OCI-LY7 (cell line): ENCODE measurements around the gene CLRN3. TPM values are rescaled to one million over a fixed set of nuclear protein-coding genes. Genes with fewer than 3 reads are reported as not detected.

Experiments used
- BruUV-seq: library from RNA; stranded (reverse); fragments of 400-500 nt; replicated peaks from 2 replicates; lab custom pipeline; 2021; lab: Mats Ljungman, UMichigan
- CTCF ChIA-PET: fragments of 300-600 bp; sonication (Branson Sonifier 250); formaldehyde crosslinking; loops from one replicate; lab custom pipeline; 2022; ENCODE audit warnings: antibody characterized with exemption; ENCODE audit not compliant: unreplicated experiment; lab: Charles Lee
- POLR2A ChIA-PET: fragments of 300-600 bp; sonication (Branson Sonifier 250); formaldehyde crosslinking; loops from one replicate; lab custom pipeline; 2022; ENCODE audit warnings: antibody characterized with exemption; lab: Charles Lee
- DNase-seq: peaks from one replicate; pipeline ENCODE4 v3.0.0-alpha.2; 2015; ENCODE audit warnings: low spot score
- H2AFZ ChIP-seq: fragments of 200-600 bp; sonication (generic), shearing (Covaris generic); 2 replicates; pipeline ENCODE4 v1.6.1; 2014; ENCODE audit warnings: mild to moderate bottlenecking, antibody characterized with exemption, low read length, moderate library complexity
- H3K27ac ChIP-seq: fragments of 200-600 bp; sonication (generic); 2 replicates; pipeline ENCODE4 v1.5.1; 2014; ENCODE audit warnings: mixed run types, low read depth, mild to moderate bottlenecking, moderate library complexity, low read length, inconsistent platforms; ENCODE audit not compliant: poor library complexity, severe bottlenecking
- H3K36me3 ChIP-seq: fragments of 200-600 bp; sonication (generic); 2 replicates; pipeline ENCODE4 v1.6.1; 2014; ENCODE audit warnings: mild to moderate bottlenecking, antibody characterized with exemption, low read length, moderate library complexity, mixed read lengths; ENCODE audit not compliant: insufficient read depth
- H3K4me1 ChIP-seq: fragments of 200-600 bp; sonication (generic); 2 replicates; pipeline ENCODE4 v1.5.1; 2014; ENCODE audit warnings: mild to moderate bottlenecking, low read length; ENCODE audit not compliant: insufficient read depth, poor library complexity, severe bottlenecking
- H3K4me2 ChIP-seq: fragments of 200-600 bp; sonication (generic); 2 replicates; pipeline ENCODE4 v1.6.1; 2014; ENCODE audit warnings: mild to moderate bottlenecking, low read length
- H3K4me3 ChIP-seq: fragments of 200-600 bp; sonication (generic); 2 replicates; pipeline ENCODE4 v1.5.1; 2014; ENCODE audit warnings: mild to moderate bottlenecking, low read depth, low read length; ENCODE audit not compliant: poor library complexity, severe bottlenecking
- H3K79me2 ChIP-seq: fragments of 200-600 bp; sonication (generic); 2 replicates; pipeline ENCODE4 v1.6.1; 2016; ENCODE audit warnings: low read depth, mild to moderate bottlenecking, low read length, moderate library complexity, mixed read lengths; ENCODE audit not compliant: insufficient read depth
- H3K9me2 ChIP-seq: fragments of 200-600 bp; sonication (generic); 2 replicates; pipeline ENCODE4 v1.6.1; 2016; ENCODE audit warnings: mild to moderate bottlenecking, low read length, mixed read lengths; ENCODE audit not compliant: insufficient read depth
- H3K9me3 ChIP-seq: fragments of 200-600 bp; sonication (generic); 2 replicates; pipeline ENCODE4 v1.6.1; 2014; ENCODE audit warnings: mild to moderate bottlenecking, mixed run types, low read length, mixed read lengths
- H4K20me1 ChIP-seq: fragments of 200-600 bp; sonication (generic); 2 replicates; pipeline ENCODE4 v1.6.1; 2014; ENCODE audit warnings: mild to moderate bottlenecking, antibody characterized with exemption, low read length, moderate library complexity, mixed read lengths; ENCODE audit not compliant: insufficient read depth
- EZH2phosphoT487 ChIP-seq: fragments of 200-600 bp; sonication (generic); IDR thresholded peaks from 2 replicates; pipeline ENCODE4 v1.6.1; 2018; ENCODE audit warnings: low read depth, borderline replicate concordance, mild to moderate bottlenecking, mixed run types, antibody characterized with exemption, low read length, moderate library complexity, mixed read lengths
- intact Hi-C: fragments of 100-400 bp; cut with micrococcal nuclease; formaldehyde crosslinking; loops from one replicate; pipeline ENCODE4 v1.10.0; 2022; ENCODE audit not compliant: unreplicated experiment
- total RNA-seq, 2 experiments: library from RNA; depleted of rRNA in 1 of 2; stranded (reverse); fragments of >200 nt in 1 of 2; shearing (Covaris generic) in 1 of 2; gene quantifications; 2 replicates each; pipeline ENCODE4 v1.2.3, GENCODE V29; 2014 to 2022
- TF ChIP-seq, protein P1 (sequence below): fragments of 200-600 bp; sonication (generic); conservative IDR thresholded peaks from 2 replicates; pipeline ENCODE4 v1.5.1; 2014; ENCODE audit warnings: mild to moderate bottlenecking, antibody characterized with exemption, low read length, moderate library complexity, mixed read lengths

Gene CLRN3
- total RNA-seq, 2 experiments from 2014 or later: not detected

DNA sequence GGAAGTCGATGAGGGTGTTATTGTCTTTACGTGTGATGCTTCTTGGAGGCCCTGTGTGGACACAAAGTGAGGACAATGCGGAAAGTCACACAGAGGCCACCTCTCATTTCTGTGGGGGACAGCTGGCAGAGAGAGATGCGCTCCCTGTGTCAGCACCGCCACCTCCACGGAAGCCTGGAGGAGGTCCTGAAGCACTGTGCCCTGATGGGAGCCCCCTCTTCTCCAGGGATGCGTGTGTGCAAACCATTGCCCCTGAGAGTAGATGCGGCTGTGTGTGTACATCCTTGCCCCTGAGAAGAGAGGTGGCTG lies 16.2 kb upstream of the CLRN3 start:
- DNase-seq: no peak
- BruUV-seq: no TSS peak
- Histone ChIP-seq H3K4me1 (no peaks in the 10 kb centered on the region), H2AFZ (no peak overlapping the region), H4K20me1 (no peaks in the 10 kb centered on the region), H3K9me2 (no peaks in the 10 kb centered on the region), H3K27ac (no peak overlapping the region), H3K79me2 (no peaks in the 10 kb centered on the region), H3K4me3 (no peak overlapping the region), H3K4me2 (no peak overlapping the region), H3K9me3 (no peaks in the 10 kb centered on the region), H3K36me3 (no peaks in the 10 kb centered on the region)
- CTCF ChIA-PET: no interaction called here
- TF ChIP-seq EZH2phosphoT487: no peak
- TF ChIP-seq, protein P1, sequence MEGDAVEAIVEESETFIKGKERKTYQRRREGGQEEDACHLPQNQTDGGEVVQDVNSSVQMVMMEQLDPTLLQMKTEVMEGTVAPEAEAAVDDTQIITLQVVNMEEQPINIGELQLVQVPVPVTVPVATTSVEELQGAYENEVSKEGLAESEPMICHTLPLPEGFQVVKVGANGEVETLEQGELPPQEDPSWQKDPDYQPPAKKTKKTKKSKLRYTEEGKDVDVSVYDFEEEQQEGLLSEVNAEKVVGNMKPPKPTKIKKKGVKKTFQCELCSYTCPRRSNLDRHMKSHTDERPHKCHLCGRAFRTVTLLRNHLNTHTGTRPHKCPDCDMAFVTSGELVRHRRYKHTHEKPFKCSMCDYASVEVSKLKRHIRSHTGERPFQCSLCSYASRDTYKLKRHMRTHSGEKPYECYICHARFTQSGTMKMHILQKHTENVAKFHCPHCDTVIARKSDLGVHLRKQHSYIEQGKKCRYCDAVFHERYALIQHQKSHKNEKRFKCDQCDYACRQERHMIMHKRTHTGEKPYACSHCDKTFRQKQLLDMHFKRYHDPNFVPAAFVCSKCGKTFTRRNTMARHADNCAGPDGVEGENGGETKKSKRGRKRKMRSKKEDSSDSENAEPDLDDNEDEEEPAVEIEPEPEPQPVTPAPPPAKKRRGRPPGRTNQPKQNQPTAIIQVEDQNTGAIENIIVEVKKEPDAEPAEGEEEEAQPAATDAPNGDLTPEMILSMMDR: no peak
- POLR2A ChIA-PET: no interaction called here
- intact Hi-C loops: no loop called here

DNA sequence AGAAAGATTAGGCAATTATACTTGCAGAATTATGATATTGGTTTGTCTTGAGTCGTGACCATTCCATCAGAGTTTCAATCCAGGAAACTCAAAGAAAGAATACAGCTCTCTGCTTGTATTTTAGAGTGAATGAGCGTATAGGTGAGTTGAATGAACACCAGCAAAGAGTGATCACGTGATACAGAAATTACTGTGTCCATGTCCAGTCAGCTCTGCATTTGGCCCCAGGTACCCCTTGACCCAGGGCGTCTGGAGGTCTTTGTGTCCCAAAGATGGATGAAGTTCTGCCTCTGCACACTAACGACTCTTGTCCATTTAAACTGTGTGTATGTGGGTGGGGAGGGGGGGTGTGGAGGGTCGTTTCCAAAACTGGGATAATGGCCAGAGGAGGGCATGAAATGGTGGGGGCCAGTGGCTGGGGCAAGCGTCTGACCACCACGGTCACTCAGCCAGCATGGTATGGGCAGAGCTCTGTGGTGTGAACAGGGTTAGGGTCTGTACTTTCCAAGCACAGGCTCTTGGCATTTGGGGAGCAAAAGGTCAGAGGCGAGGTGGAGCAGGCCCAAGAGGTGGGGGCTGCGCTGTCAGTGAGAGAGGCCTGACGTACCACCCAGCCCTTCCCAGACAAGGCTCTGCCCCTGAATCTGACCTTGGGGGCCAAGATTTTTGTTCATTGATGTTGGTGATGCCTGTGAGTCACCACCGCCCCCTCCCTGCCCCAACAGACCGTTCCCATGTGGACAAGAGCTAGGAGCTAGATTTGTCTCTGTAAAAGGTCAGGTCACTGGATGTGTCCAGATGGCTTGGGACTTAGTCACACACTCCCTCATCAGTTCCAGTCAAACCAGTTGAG lies 15.6 kb upstream of the CLRN3 start:
- no peaks in the 10 kb centered on the region for H3K79me2 ChIP-seq

More for the DNA sequence above, 15.6 kb upstream of the CLRN3 start:
- H3K36me3 ChIP-seq: no peaks in the 10 kb centered on the region
- POLR2A ChIA-PET: no interaction called here
- H3K27ac ChIP-seq: no peak overlapping the region
- H3K9me3 ChIP-seq: no peaks in the 10 kb centered on the region
- intact Hi-C loops: no loop called here
- H2AFZ ChIP-seq: no peak overlapping the region
- CTCF ChIA-PET: no interaction called here
- no peaks in the 10 kb centered on the region for H4K20me1 ChIP-seq
- no peaks in the 10 kb centered on the region for H3K9me2 ChIP-seq
- no peaks in the 10 kb centered on the region for H3K4me1 ChIP-seq
- TF ChIP-seq, protein P1: no peak
- TF ChIP-seq EZH2phosphoT487: no peak
- no TSS peak for BruUV-seq
- H3K4me2 ChIP-seq: no peak overlapping the region
- no peak overlapping the region for H3K4me3 ChIP-seq
- DNase-seq: no peak
